Testis (tissue), 2 donors: ENCODE data around the gene ZBTB2.

Source experiments
- POLR2A ChIP-seq: fragments of 450-650 bp; IDR thresholded peaks from one replicate; pipeline ENCODE4 v1.6.1; 2017; ENCODE audit warnings: antibody characterized with exemption, mild to moderate bottlenecking, moderate library complexity
- TF ChIP-seq, protein P1 (sequence below), 3 experiments: fragments of 450-650 bp in 2 of 3; fragments of 200-600 bp in 1 of 3; sonication (generic) in 1 of 3; IDR thresholded peaks; one replicate each; pipeline ENCODE4 v1.5.1; 2016 to 2019; ENCODE audit warnings: antibody characterized with exemption in 3 of 3, mild to moderate bottlenecking in 2 of 3, moderate library complexity in 1 of 3

- TF ChIP-seq, protein P1, sequence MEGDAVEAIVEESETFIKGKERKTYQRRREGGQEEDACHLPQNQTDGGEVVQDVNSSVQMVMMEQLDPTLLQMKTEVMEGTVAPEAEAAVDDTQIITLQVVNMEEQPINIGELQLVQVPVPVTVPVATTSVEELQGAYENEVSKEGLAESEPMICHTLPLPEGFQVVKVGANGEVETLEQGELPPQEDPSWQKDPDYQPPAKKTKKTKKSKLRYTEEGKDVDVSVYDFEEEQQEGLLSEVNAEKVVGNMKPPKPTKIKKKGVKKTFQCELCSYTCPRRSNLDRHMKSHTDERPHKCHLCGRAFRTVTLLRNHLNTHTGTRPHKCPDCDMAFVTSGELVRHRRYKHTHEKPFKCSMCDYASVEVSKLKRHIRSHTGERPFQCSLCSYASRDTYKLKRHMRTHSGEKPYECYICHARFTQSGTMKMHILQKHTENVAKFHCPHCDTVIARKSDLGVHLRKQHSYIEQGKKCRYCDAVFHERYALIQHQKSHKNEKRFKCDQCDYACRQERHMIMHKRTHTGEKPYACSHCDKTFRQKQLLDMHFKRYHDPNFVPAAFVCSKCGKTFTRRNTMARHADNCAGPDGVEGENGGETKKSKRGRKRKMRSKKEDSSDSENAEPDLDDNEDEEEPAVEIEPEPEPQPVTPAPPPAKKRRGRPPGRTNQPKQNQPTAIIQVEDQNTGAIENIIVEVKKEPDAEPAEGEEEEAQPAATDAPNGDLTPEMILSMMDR (IDR thresholded peaks at IDR 0.05) = no peak
- TF ChIP-seq POLR2A = no peak
Measured at GRCh38 chr6:151322570-151322969, 68.8 kb downstream of the ZBTB2 start.
